GM10847 (cell line): ENCODE data around the gene ACTN4.

Experiments used
- POLR2A ChIP-seq: IDR thresholded peaks from 2 replicates; pipeline ENCODE4 v1.6.1; 2011; ENCODE audit not compliant: insufficient read length; ENCODE audit errors: extremely low read depth

ACTN4 gene

GRCh38 chr19:38693380-38694223 is 46.2 kb downstream of the ACTN4 start:
- TF ChIP-seq POLR2A: no peak

GRCh38 chr19:38695317-38695683 is 47.9 kb downstream of the ACTN4 start:
- TF ChIP-seq POLR2A: no peak

GRCh38 chr19:38695832-38696728 is 48.6 kb downstream of the ACTN4 start:
- TF ChIP-seq POLR2A: no peak

- TF ChIP-seq POLR2A: no peak
Measured at GRCh38 chr19:38696729-38697055, 49.2 kb downstream of the ACTN4 start.

- TF ChIP-seq POLR2A: no peak
Measured at GRCh38 chr19:38697197-38697596, 49.7 kb downstream of the ACTN4 start.

DNA sequence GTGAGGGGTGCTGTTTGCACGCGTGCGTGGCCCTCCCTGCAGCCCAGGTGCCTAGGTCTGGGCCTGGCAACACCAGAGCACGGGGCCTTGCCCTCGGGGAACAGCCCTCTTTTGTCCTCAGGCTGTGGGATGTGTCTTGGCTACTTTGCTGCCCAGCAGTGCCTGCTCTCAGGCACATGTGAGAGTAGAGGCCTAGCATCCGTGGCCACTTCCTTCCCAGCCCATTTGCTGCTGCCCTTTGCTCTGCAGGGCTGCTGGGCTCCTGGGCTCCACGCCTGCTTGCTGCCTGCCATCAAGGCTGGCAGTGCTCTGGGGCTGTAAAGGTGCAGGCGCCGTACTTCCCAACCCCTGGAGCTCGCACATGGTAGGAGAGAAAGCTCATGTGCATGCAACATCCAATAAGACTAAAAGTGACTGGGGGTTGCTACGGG is 50.2 kb downstream of the ACTN4 start:
- no peak for TF ChIP-seq POLR2A

DNA sequence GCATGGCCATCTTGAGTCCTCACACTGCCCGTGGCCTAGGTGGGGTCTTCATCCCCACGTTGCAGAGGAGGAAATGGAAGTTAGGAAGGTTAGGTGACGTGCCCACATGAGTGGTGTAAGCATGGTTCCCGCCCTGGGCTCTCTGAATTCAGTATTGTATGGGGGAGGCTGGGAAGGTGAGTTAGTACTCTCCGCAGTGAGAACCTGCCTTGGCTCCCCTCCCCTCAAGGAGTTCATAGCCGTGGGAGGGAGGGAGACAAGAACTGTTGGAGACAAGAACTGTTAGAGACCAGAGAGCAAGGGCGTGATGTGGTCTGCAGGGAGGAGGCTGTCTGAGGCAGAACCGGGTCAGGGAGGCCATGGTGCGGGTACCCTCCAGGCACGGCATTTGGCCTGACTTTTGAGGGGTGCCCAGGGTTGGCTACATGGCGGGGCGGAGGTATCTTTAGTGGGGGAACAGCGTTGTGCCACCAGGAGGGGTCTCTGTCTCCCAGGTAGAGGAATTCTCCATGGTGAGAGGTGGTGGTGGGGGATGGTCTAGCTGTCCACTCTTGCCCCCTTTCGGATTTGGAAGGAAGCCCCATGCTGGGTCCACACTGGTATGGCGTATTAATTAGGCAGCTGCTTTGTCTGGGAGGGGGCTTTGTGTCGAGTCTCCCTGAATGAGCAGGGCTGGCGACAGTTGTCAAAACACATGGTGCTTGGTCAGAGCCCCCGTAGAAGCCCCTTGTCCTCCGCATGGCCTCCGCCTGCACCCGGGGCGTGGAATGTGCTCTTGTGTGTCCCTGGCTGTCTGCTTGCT is 51.0 kb downstream of the ACTN4 start:
- no peak for TF ChIP-seq POLR2A

GRCh38 chr19:38699027-38699346 is 51.5 kb downstream of the ACTN4 start:
- TF ChIP-seq POLR2A: no peak

DNA sequence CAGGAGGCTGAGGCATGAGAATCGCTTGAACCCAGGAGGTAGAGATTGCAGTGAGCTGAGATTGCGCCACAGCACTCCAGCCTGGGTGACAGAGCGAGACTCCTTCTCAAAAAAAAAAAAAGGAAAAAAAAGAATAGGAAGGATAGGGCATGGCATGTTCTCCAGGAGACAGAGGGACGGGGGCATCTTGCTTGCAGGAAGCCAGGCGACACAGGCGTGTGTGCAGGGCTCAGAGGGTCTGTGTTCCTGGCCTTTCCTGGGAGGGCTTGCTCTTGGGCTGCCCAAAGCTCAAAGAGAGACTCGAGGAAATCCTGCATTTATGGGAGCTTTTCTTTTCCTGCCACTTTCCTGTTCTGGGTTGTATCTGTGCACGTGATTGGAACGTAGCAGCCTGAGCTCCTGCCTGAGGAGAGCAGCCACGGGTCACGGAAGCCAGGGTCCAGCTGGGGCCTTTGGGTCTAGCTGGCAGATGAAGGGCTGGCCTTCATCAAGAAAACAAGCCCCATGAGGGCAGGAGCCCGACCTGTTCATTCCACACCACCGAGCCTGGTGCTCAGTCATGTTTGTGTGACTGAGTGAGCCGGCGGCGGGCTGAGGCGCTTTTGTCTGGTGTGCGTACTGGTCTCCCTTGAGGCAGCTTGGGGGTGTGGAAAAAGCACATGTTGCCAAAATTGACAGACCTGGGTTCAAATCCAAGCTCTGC is 52.3 kb downstream of the ACTN4 start:
- TF ChIP-seq POLR2A: no peak

DNA sequence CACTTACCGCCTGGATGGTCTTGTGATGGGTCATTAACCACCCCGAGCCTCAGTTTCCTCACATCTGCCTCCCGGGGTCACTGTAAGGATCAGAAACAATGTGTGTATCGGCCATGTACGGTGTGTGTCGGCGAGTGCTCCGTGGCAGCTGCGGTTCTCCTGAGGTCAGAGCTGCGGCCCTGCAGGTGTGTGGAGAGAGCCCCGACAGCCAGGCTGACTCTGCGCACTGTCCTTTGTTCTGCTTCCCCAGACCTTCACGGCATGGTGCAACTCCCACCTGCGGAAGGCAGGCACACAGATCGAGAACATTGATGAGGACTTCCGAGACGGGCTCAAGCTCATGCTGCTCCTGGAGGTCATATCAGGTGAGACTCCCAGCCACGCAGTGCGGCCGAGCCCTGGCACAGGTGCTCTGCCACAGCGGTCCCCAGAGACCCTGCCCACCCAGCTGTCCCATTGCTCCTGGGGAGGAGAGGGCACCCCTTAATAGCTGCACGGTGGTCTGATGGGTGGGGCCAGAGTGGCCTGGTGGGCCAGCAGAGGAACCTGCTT is 53.0 kb downstream of the ACTN4 start:
- TF ChIP-seq POLR2A: no peak

DNA sequence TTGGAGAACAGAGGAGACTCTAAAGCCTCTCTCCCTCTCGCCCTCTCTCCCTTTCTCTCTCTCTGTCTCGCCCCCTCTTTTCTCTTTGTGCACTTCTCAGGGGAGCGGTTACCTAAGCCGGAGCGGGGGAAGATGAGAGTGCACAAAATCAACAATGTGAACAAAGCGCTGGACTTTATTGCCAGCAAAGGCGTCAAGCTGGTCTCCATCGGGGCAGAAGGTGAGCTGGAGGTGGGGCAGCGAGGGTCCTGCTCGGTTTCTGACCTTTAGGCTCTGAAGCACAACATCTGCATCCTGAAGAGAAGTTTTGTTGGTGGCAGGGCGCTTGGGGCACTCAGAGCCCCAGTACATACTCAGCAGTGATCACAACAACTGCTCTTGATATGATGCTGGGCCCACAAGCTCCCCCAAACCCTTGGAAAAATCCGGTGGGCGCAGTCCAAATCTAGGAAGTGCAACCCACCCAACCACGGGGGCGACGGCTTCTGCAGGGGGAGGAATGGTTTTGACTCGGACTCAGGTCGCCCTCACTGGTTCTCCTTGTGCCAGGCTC is 53.5 kb downstream of the ACTN4 start:
- TF ChIP-seq POLR2A: no peak

GRCh38 chr19:38701455-38702063 is 54.1 kb downstream of the ACTN4 start:
- TF ChIP-seq POLR2A: no peak

GRCh38 chr19:38702278-38702677 is 54.8 kb downstream of the ACTN4 start:
- no peak for TF ChIP-seq POLR2A

- TF ChIP-seq POLR2A: no peak
Measured at GRCh38 chr19:38703509-38703908, 56.1 kb downstream of the ACTN4 start.
